Measurements from ENCODE around the gene FANCL. TPM values are rescaled to one million over a fixed set of nuclear protein-coding genes. Genes with fewer than 3 reads are reported as not detected.
"Not testable (repeated sequence)": the region's sequence is repeated elsewhere in the genome, so short reads cannot be mapped to it uniquely, and the experiment has no call there.

The FANCL gene
- total RNA-seq, 6 experiments from 2014 or later, result 6.8 to 22.3 (median 15.3) TPM

- DNase-seq (no peak), ATAC-seq (no peak)
- Histone ChIP-seq H3K27ac (no peak overlapping the region), H3K36me3 (no peaks in the 10 kb centered on the region), H3K4me1 (no peaks in the 10 kb centered on the region), H3K27me3 (no peaks in the 10 kb centered on the region), H3K4me3 (no peak overlapping the region), H3K9me3 (no peaks in the 10 kb centered on the region)
- 77% methylated on average over 3 of the region's 3 CpGs for WGBS (ENCODE audit: insufficient coverage, low coverage, low lambda C conversion rate, missing lambda C conversion rate)
- intact Hi-C loops (cut with DNase I), result no loop called here
- TF ChIP-seq POLR2A (IDR thresholded peaks at IDR 0.05) (no peak), CTCF (IDR thresholded peaks at IDR 0.05) (no peak)
These were observed 119.1 kb downstream of the FANCL start for GRCh38 chr2:58122040-58122439.

DNA sequence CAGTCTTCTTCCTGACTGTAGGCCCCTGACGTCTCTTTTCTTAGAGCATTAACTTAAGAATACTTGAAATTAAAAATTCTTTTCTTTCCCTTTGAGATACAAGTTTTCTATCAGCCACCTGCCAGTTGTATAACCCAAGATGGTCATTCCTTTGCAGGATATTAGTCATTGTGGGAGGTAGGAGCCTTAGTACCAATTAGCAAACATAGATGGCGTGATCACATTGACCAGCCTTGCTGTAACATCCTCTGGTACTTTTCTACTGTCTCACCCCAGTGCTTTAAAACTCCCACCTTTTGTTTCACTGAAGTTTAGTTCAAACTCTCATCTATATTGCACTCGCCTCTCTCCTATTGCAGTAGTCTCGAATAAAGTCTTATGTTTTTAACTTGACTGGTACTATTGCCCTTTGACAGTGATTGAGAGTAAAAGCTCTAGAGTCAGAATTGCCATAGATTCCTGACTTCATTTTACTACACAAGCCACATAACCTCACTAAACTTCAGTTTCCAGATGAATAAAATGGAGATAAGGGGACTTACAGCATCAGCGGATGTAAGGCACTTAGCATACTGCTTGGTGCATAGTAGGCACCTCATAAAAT is 120.4 kb downstream of the FANCL start:
- 95% methylated on average over 5 of the region's 5 CpGs for WGBS (ENCODE audit: insufficient coverage, low coverage, low lambda C conversion rate, missing lambda C conversion rate)
- no peaks in the 10 kb centered on the region for H3K4me1 ChIP-seq
- H3K27ac ChIP-seq, result no peak overlapping the region
- intact Hi-C loops (cut with DNase I), result no loop called here
- no peak overlapping the region for H3K4me3 ChIP-seq
- H3K36me3 ChIP-seq, result no peaks in the 10 kb centered on the region
- no peak for TF ChIP-seq CTCF (IDR thresholded peaks at IDR 0.05)
- no peak for TF ChIP-seq POLR2A (IDR thresholded peaks at IDR 0.05)
- ATAC-seq (no peak), DNase-seq (no peak)
- no peaks in the 10 kb centered on the region for H3K9me3 ChIP-seq
- H3K27me3 ChIP-seq, result no peaks in the 10 kb centered on the region

DNA sequence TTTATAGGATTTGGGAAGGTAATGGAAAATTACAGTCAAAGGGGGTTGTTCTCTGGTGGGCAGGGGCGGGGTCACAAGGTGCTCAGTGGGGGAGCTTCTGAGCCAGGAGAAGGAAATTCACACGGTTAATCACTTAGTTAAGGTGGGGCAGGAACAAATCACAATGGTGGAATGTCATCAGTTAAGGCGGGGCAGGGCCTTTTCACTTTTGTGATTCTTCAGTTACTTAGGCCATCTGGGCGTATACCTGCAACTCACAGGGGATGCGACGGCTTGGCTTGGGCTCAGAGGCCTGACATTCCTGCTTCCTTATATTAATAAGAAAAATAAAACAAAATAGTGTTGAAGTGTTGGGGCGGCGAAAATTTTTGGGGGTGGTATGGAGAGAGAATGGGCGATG is 127.6 kb downstream of the FANCL start:
- ATAC-seq; H3K27ac ChIP-seq; H3K4me1 ChIP-seq; H3K36me3 ChIP-seq; H3K4me3 ChIP-seq; intact Hi-C loops (cut with DNase I); H3K27me3 ChIP-seq; DNase-seq; H3K9me3 ChIP-seq: not testable (repeated sequence)
- whole genome bisulfite sequencing (ENCODE audit: insufficient coverage, low coverage, low lambda C conversion rate, missing lambda C conversion rate), result 96% methylated on average over 9 of the region's 9 CpGs

DNA sequence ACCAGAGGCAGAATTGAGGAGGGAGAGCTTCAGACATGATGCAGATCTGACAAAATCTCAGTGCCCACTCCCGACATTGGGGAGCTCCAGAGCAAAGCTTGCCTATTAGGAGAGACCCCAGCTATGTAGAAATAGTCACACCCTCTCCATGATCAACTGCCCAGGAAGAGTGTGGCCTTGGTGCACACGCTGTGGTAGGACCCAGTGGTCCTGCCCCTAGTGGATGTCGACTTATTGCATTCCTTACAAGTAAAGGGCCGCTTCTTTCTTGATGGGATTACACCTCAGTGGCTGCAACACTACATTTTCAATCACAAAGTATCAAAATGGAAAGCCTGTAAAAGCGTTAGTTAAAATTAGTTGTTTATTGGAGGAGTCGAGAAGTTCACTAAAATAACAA is 130.4 kb downstream of the FANCL start:
- Histone ChIP-seq H3K36me3 (no peaks in the 10 kb centered on the region), H3K4me3 (no peak overlapping the region), H3K27me3 (no peaks in the 10 kb centered on the region), H3K27ac (no peak overlapping the region), H3K4me1 (no peaks in the 10 kb centered on the region), H3K9me3 (no peaks in the 10 kb centered on the region)
- TF ChIP-seq POLR2A (IDR thresholded peaks at IDR 0.05) (no peak), CTCF (IDR thresholded peaks at IDR 0.05) (no peak)
- DNase-seq (no peak), ATAC-seq (no peak)
- intact Hi-C loops (cut with DNase I), result no loop called here
- 100% methylated on average over 3 of the region's 6 CpGs for WGBS (ENCODE audit: insufficient coverage, low coverage, low lambda C conversion rate, missing lambda C conversion rate)

DNA sequence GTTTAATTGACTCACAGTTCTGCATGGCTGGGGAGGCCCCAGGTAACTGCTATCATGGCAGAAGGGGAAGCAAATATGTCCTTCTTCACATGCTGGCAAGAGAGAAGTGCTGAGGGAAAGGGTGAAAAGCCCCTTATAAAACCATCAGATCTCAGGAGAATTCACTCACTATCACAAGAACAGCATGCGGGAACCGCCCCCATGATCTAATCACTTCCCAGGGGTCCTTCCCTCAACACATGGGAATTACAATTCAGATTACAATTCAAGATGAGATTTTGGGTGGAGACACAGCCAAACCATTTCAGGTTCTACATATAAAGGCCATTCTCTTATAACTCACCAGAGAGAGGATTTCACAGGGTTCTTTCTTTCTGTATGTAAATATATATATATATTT is 131.6 kb downstream of the FANCL start:
- no peaks in the 10 kb centered on the region for H3K9me3 ChIP-seq
- TF ChIP-seq POLR2A (IDR thresholded peaks at IDR 0.05) (no peak), CTCF (IDR thresholded peaks at IDR 0.05) (no peak)
- no peak overlapping the region for H3K27ac ChIP-seq
- intact Hi-C loops (cut with DNase I), result no loop called here
- DNase-seq, result no peak
- no peaks in the 10 kb centered on the region for H3K4me1 ChIP-seq
- no peak for ATAC-seq
- H3K27me3 ChIP-seq, result no peaks in the 10 kb centered on the region
- H3K36me3 ChIP-seq, result no peaks in the 10 kb centered on the region
- H3K4me3 ChIP-seq, result no peak overlapping the region
- 100% methylated on average over 2 of the region's 2 CpGs for WGBS (ENCODE audit: insufficient coverage, low coverage, low lambda C conversion rate, missing lambda C conversion rate)

Other genes with a start within 250 kb of the FANCL start
- 10 to 100 TPM in 3 of 6 experiments, 1 to 10 TPM in 3; 7.7 to 13.0 (median 10.2) TPM for gene VRK2, start 194.5 kb downstream of the FANCL start, total RNA-seq

All from right lobe of liver (tissue), 6 donors.